ENCODE results near the gene FMN1.
"Not testable (repeated sequence)": the region's sequence is repeated elsewhere in the genome, so short reads cannot be mapped to it uniquely, and the experiment has no call there.

FMN1 gene

DNA sequence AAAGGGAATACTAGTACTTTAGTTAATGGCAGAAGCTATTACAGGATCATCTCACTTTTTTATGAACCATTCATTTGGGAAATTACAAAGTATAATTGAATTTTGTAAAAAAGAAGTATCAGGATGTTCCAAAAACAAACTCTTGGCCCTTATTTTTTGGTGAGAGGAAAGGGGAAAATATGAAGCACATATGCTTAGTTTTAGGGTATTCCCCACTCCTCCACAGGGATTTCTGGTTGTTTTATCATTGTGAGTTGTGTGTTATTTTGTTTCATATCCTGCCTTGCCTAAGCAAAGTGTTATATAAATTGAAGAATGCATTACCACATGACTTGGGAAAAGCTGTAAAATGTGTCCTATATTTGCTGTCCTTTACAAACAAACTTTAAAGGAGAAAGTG is 227.0 kb downstream of the FMN1 start:
- Histone ChIP-seq H3K4me3 (ENCODE audit: low read length) (no peak overlapping the region), H3K4me1 (ENCODE audit: insufficient read depth, low read length) (peaks cover 9% of the 10 kb centered on the region; the same call in 1 of the 2 replicates), H3K9ac (ENCODE audit: low read depth, low read length) (no peak overlapping the region), H3K27ac (ENCODE audit: low read depth, low read length) (no peak overlapping the region), H3K9me3 (ENCODE audit: insufficient read depth, low read depth, low read length) (no peaks in the 10 kb centered on the region), H3K27me3 (ENCODE audit: insufficient read depth, low read length) (no peaks in the 10 kb centered on the region), H3K36me3 (ENCODE audit: insufficient read depth, low read length) (no peaks in the 10 kb centered on the region)

GRCh38 chr15:32966512-32966911 is 228.0 kb downstream of the FMN1 start:
- H3K4me3 ChIP-seq (ENCODE audit: low read length) = no peak overlapping the region
- peaks cover 9% of the 10 kb centered on the region; the same call in 1 of the 2 replicates for H3K4me1 ChIP-seq (ENCODE audit: insufficient read depth, low read length)
- H3K36me3 ChIP-seq (ENCODE audit: insufficient read depth, low read length) = no peaks in the 10 kb centered on the region
- no peak overlapping the region for H3K9ac ChIP-seq (ENCODE audit: low read depth, low read length)
- no peaks in the 10 kb centered on the region for H3K9me3 ChIP-seq (ENCODE audit: insufficient read depth, low read depth, low read length)
- WGBS = 93% methylated on average over 2 of the region's 2 CpGs
- H3K27me3 ChIP-seq (ENCODE audit: insufficient read depth, low read length) = no peaks in the 10 kb centered on the region
- H3K27ac ChIP-seq (ENCODE audit: low read depth, low read length) = no peak overlapping the region

GRCh38 chr15:32965897-32966296 is 228.6 kb downstream of the FMN1 start:
- Histone ChIP-seq H3K36me3 (ENCODE audit: insufficient read depth, low read length) (no peaks in the 10 kb centered on the region), H3K27me3 (ENCODE audit: insufficient read depth, low read length) (no peaks in the 10 kb centered on the region), H3K4me1 (ENCODE audit: insufficient read depth, low read length) (peaks cover 9% of the 10 kb centered on the region; the same call in 1 of the 2 replicates), H3K27ac (ENCODE audit: low read depth, low read length) (no peak overlapping the region), H3K4me3 (ENCODE audit: low read length) (no peak overlapping the region), H3K9ac (ENCODE audit: low read depth, low read length) (no peak overlapping the region), H3K9me3 (ENCODE audit: insufficient read depth, low read depth, low read length) (no peaks in the 10 kb centered on the region)
- WGBS = 90% methylated on average over 5 of the region's 6 CpGs

GRCh38 chr15:32959077-32959476 is 235.4 kb downstream of the FMN1 start:
- no peak overlapping the region for H3K27ac ChIP-seq (ENCODE audit: low read depth, low read length)
- no peaks in the 10 kb centered on the region for H3K36me3 ChIP-seq (ENCODE audit: insufficient read depth, low read length)
- no peak overlapping the region for H3K9ac ChIP-seq (ENCODE audit: low read depth, low read length)
- WGBS = 100% methylated on average over 1 of the region's 1 CpG
- no peak overlapping the region for H3K4me3 ChIP-seq (ENCODE audit: low read length)
- no peaks in the 10 kb centered on the region for H3K9me3 ChIP-seq (ENCODE audit: insufficient read depth, low read depth, low read length)
- no peaks in the 10 kb centered on the region for H3K27me3 ChIP-seq (ENCODE audit: insufficient read depth, low read length)
- peaks cover 4% of the 10 kb centered on the region for H3K4me1 ChIP-seq (ENCODE audit: insufficient read depth, low read length)

DNA sequence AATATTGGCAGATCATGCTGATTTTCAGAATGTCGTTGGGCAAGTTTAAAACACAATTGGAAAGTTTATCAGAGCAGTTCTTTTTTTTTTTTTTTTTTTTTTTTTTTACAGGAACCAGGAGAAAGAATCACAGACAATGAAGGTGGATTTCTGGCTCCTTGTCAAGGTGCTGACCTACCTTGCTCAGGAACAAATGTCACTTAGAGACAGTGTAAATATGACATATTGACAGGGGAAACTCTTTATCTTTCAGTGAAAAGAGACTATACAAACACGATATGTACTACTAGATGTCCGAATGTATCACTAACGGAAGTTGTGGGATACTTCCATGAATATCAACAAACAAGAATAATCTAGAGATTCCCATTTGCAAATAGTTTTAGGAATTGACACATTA is 237.3 kb downstream of the FMN1 start:
- Histone ChIP-seq H3K27ac (ENCODE audit: low read depth, low read length) (no peak overlapping the region), H3K27me3 (ENCODE audit: insufficient read depth, low read length) (no peaks in the 10 kb centered on the region), H3K9ac (ENCODE audit: low read depth, low read length) (no peak overlapping the region), H3K4me3 (ENCODE audit: low read length) (no peak overlapping the region), H3K4me1 (ENCODE audit: insufficient read depth, low read length) (peaks cover 22% of the 10 kb centered on the region), H3K36me3 (ENCODE audit: insufficient read depth, low read length) (no peaks in the 10 kb centered on the region), H3K9me3 (ENCODE audit: insufficient read depth, low read depth, low read length) (no peaks in the 10 kb centered on the region)
- 89% methylated on average over 4 of the region's 4 CpGs for WGBS

- Histone ChIP-seq H3K36me3 (ENCODE audit: insufficient read depth, low read length) (no peaks in the 10 kb centered on the region), H3K9ac (ENCODE audit: low read depth, low read length) (no peak overlapping the region), H3K9me3 (ENCODE audit: insufficient read depth, low read depth, low read length) (no peaks in the 10 kb centered on the region), H3K4me3 (ENCODE audit: low read length) (no peak overlapping the region), H3K27ac (ENCODE audit: low read depth, low read length) (no peak overlapping the region), H3K4me1 (ENCODE audit: insufficient read depth, low read length) (peaks cover 26% of the 10 kb centered on the region), H3K27me3 (ENCODE audit: insufficient read depth, low read length) (no peaks in the 10 kb centered on the region)
- WGBS = 100% methylated on average over 2 of the region's 2 CpGs
Observed at GRCh38 chr15:32956711-32957110, 237.8 kb downstream of the FMN1 start.

DNA sequence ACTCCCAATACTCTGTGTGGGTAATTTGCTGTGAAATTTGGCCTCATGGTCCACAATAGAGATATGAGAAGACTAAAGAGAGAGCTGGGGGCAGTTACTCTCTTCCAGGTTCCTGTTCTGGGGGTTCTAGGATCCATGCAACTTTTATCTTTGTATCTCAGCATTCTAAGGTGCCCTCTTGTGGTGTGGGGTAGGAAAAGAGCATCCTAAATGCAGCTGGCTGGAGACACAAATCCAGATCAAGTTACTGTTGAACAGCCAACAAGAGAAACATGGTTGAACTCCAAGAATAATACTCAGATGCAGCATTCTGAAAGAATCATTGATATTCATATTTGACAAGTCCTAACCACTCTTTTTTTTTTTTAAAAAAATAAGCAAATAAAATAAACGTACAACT is 238.5 kb downstream of the FMN1 start:
- no peak overlapping the region for H3K4me3 ChIP-seq (ENCODE audit: low read length)
- 88% methylated on average over 1 of the region's 1 CpG for WGBS
- H3K9ac ChIP-seq (ENCODE audit: low read depth, low read length) = no peak overlapping the region
- no peaks in the 10 kb centered on the region for H3K27me3 ChIP-seq (ENCODE audit: insufficient read depth, low read length)
- peaks cover 26% of the 10 kb centered on the region for H3K4me1 ChIP-seq (ENCODE audit: insufficient read depth, low read length)
- H3K9me3 ChIP-seq (ENCODE audit: insufficient read depth, low read depth, low read length) = no peaks in the 10 kb centered on the region
- H3K36me3 ChIP-seq (ENCODE audit: insufficient read depth, low read length) = no peaks in the 10 kb centered on the region
- no peak overlapping the region for H3K27ac ChIP-seq (ENCODE audit: low read depth, low read length)

- no peaks in the 10 kb centered on the region; the same call in 1 of the 2 replicates for H3K9me3 ChIP-seq (ENCODE audit: insufficient read depth, low read depth, low read length)
- H3K27me3 ChIP-seq (ENCODE audit: insufficient read depth, low read length) = no peaks in the 10 kb centered on the region
- peak overlapping the region; percentile 58; the same call in 1 of the 2 replicates for H3K27ac ChIP-seq (ENCODE audit: low read depth, low read length)
- H3K9ac ChIP-seq (ENCODE audit: low read depth, low read length) = peak overlapping the region; percentile 22; the same call in 1 of the 2 replicates
- 38% methylated on average over 7 of the region's 7 CpGs for WGBS
- H3K4me1 ChIP-seq (ENCODE audit: insufficient read depth, low read length) = peaks cover 26% of the 10 kb centered on the region
- peak overlapping the region; percentile 10 for H3K4me3 ChIP-seq (ENCODE audit: low read length)
- no peaks in the 10 kb centered on the region for H3K36me3 ChIP-seq (ENCODE audit: insufficient read depth, low read length)
Observed at GRCh38 chr15:32953533-32953910, 241.0 kb downstream of the FMN1 start.

- Histone ChIP-seq H3K4me1 (ENCODE audit: insufficient read depth, low read length) (peaks cover 26% of the 10 kb centered on the region), H3K9ac (ENCODE audit: low read depth, low read length) (peak overlapping the region; percentile 22; the same call in 1 of the 2 replicates), H3K9me3 (ENCODE audit: insufficient read depth, low read depth, low read length) (no peaks in the 10 kb centered on the region; the same call in 1 of the 2 replicates), H3K27me3 (ENCODE audit: insufficient read depth, low read length) (no peaks in the 10 kb centered on the region), H3K27ac (ENCODE audit: low read depth, low read length) (peak overlapping the region; percentile 58; the same call in 1 of the 2 replicates), H3K4me3 (ENCODE audit: low read length) (peak overlapping the region; percentile 10), H3K36me3 (ENCODE audit: insufficient read depth, low read length) (no peaks in the 10 kb centered on the region)
- WGBS = 37% methylated on average over 12 of the region's 12 CpGs
Observed at GRCh38 chr15:32952901-32953532, 241.5 kb downstream of the FMN1 start.

- Histone ChIP-seq H3K27ac (ENCODE audit: low read depth, low read length) (no peak overlapping the region), H3K27me3 (ENCODE audit: insufficient read depth, low read length) (no peaks in the 10 kb centered on the region), H3K9me3 (ENCODE audit: insufficient read depth, low read depth, low read length) (no peaks in the 10 kb centered on the region; the same call in 1 of the 2 replicates), H3K9ac (ENCODE audit: low read depth, low read length) (no peak overlapping the region), H3K4me3 (ENCODE audit: low read length) (no peak overlapping the region), H3K36me3 (ENCODE audit: insufficient read depth, low read length) (no peaks in the 10 kb centered on the region), H3K4me1 (ENCODE audit: insufficient read depth, low read length) (peaks cover 26% of the 10 kb centered on the region)
- WGBS = 87% methylated on average over 3 of the region's 4 CpGs
Observed at GRCh38 chr15:32951736-32952464, 242.6 kb downstream of the FMN1 start.

DNA sequence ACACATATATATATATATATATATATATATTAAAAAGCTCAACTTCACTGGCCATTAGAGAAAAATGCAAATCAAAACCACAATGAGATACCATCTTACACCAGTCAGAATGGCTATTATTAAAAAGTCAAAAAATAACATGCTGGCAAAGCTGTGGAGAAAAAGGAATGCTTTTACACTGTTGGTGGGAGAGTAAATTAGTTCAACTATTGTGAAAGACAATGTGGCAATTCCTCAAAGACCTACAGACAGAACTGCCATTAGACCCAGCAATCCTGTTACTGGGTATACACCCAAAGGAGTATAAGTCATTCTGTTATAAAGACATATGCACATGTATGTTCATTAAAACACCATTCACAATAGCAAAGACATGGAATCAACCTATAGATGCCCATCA is 244.5 kb downstream of the FMN1 start:
- not testable (repeated sequence) for H3K36me3 ChIP-seq (ENCODE audit: insufficient read depth, low read length); H3K4me3 ChIP-seq (ENCODE audit: low read length); H3K9ac ChIP-seq (ENCODE audit: low read depth, low read length); H3K27ac ChIP-seq (ENCODE audit: low read depth, low read length); H3K9me3 ChIP-seq (ENCODE audit: insufficient read depth, low read depth, low read length); H3K27me3 ChIP-seq (ENCODE audit: insufficient read depth, low read length)
- H3K4me1 ChIP-seq (ENCODE audit: insufficient read depth, low read length) = peaks cover 26% of the 10 kb centered on the region
